Endothelial cell of umbilical vein (primary cell): ENCODE results near the gene NFKB1. TPM values are rescaled to one million over a fixed set of nuclear protein-coding genes. Genes with fewer than 3 reads are reported as not detected.

Experiments used
- BruUV-seq: library from RNA; stranded (reverse); fragments of 400-500 nt; replicated peaks from 2 replicates; lab custom pipeline; 2021; lab: Mats Ljungman, UMichigan
- CTCF ChIA-PET: fragments of 300-600, 350-600 bp; sonication (Branson Sonifier 250); formaldehyde crosslinking; loops from one replicate; lab custom pipeline; 2021; ENCODE audit warnings: antibody characterized with exemption, inconsistent platforms; lab: Charles Lee
- POLR2A ChIA-PET: fragments of 300-600, 350-600 bp; sonication (Branson Sonifier 250); formaldehyde crosslinking; loops from one replicate; lab custom pipeline; 2021; ENCODE audit warnings: antibody characterized with exemption, inconsistent platforms; lab: Charles Lee
- DNase-seq: peaks from one replicate; pipeline ENCODE4 v3.0.0-alpha.2; 2011; ENCODE audit warnings: low read depth, low spot score
- FAIRE-seq: peaks from 2 replicates; lab custom pipeline; 2011; peaks lifted over from hg19 to GRCh38; lab: Jason Lieb, UNC
- H2AFZ ChIP-seq: 2 replicates; pipeline ENCODE4 v1.6.0; 2012; ENCODE audit warnings: low read depth, low read length, control low read depth, inconsistent platforms
- H3K27ac ChIP-seq: 2 replicates; pipeline ENCODE4 v1.5.1; 2011; ENCODE audit warnings: low read depth, mild to moderate bottlenecking, control low read depth, low read length, moderate library complexity; ENCODE audit not compliant: insufficient read depth
- H3K27me3 ChIP-seq, 2 experiments: 2 replicates each; pipeline versions ENCODE4 v1.6.0 to v1.6.1; 2011; ENCODE audit warnings: low read length in 2 of 2, mixed read lengths in 1 of 2; ENCODE audit not compliant: control insufficient read depth in 2 of 2, insufficient read depth in 2 of 2
- H3K36me3 ChIP-seq, 2 experiments: 2 replicates in 1 of 2; 3 replicates in 1 of 2; pipeline ENCODE4 v1.5.1; 2011; ENCODE audit warnings: low read length in 2 of 2, mild to moderate bottlenecking in 1 of 2, moderate library complexity in 1 of 2; ENCODE audit not compliant: control insufficient read depth in 2 of 2, insufficient read depth in 2 of 2; ENCODE audit errors: extremely low read depth in 1 of 2
- H3K4me1 ChIP-seq: 3 replicates; pipeline ENCODE4 v1.5.1; 2011; ENCODE audit warnings: mild to moderate bottlenecking, low read length; ENCODE audit not compliant: control insufficient read depth, insufficient read depth; ENCODE audit errors: extremely low read depth
- H3K4me2 ChIP-seq: 2 replicates; pipeline ENCODE4 v1.6.1; 2011; ENCODE audit warnings: low read length, control low read depth, mixed read lengths; ENCODE audit not compliant: insufficient read depth
- H3K4me3 ChIP-seq, 3 experiments: fragments of 200-600 bp in 1 of 3; sonication (generic), shearing (Covaris generic) in 1 of 3; replicated peaks in 1 of 3; 2 replicates each; pipeline ENCODE4 v1.5.1; 2011 to 2016; ENCODE audit warnings: control low read depth in 3 of 3, low read length in 3 of 3, mild to moderate bottlenecking in 2 of 3, inconsistent platforms in 1 of 3, low read depth in 1 of 3, moderate library complexity in 1 of 3; ENCODE audit not compliant: insufficient read depth in 1 of 3
- H3K79me2 ChIP-seq: 2 replicates; pipeline ENCODE4 v1.6.0; 2012; ENCODE audit warnings: low read length, inconsistent platforms; ENCODE audit not compliant: control insufficient read depth, insufficient read depth
- H3K9ac ChIP-seq: replicated peaks from 2 replicates; pipeline ENCODE3; 2011; ENCODE audit warnings: low read length, control low read depth; ENCODE audit not compliant: insufficient read depth; ENCODE audit errors: extremely low read depth
- H3K9me1 ChIP-seq: replicated peaks from 3 replicates; pipeline ENCODE4 v1.6.0; 2011; ENCODE audit warnings: mild to moderate bottlenecking, low read length; ENCODE audit not compliant: control insufficient read depth, insufficient read depth; ENCODE audit errors: extremely low read depth
- H3K9me3 ChIP-seq: replicated peaks from 2 replicates; pipeline ENCODE4 v1.5.1; 2012; ENCODE audit warnings: low read length, inconsistent platforms; ENCODE audit not compliant: control insufficient read depth, insufficient read depth
- H4K20me1 ChIP-seq: replicated peaks from 2 replicates; pipeline ENCODE3; 2011; ENCODE audit warnings: mild to moderate bottlenecking, low read length; ENCODE audit not compliant: control insufficient read depth, insufficient read depth; ENCODE audit errors: extremely low read depth
- EZH2 ChIP-seq: IDR thresholded peaks from 2 replicates; pipeline ENCODE4 v1.6.1; 2012; ENCODE audit warnings: borderline replicate concordance, low read depth, mild to moderate bottlenecking, moderate library complexity, low read length, inconsistent platforms; ENCODE audit not compliant: severe bottlenecking
- FOS ChIP-seq: IDR thresholded peaks from 2 replicates; pipeline ENCODE4 v1.6.1; 2011; ENCODE audit warnings: mild to moderate bottlenecking, low read length, moderate library complexity, borderline replicate concordance; ENCODE audit not compliant: insufficient read depth
- GATA2 ChIP-seq: IDR thresholded peaks from 2 replicates; pipeline ENCODE4 v1.7.0; 2011; ENCODE audit warnings: low read depth, mild to moderate bottlenecking, moderate library complexity, mixed read lengths, low read length; ENCODE audit not compliant: insufficient read length, insufficient read depth
- JUN ChIP-seq: IDR thresholded peaks from 2 replicates; pipeline ENCODE4 v1.6.1; 2011; ENCODE audit warnings: borderline replicate concordance, low read depth; ENCODE audit not compliant: insufficient read length, insufficient read depth
- MYC ChIP-seq: IDR thresholded peaks from one replicate; pipeline ENCODE4 v1.6.1; 2011; ENCODE audit warnings: mild to moderate bottlenecking, low read depth, low read length
- POLR2A ChIP-seq: IDR thresholded peaks from 2 replicates; pipeline ENCODE4 v1.6.1; 2012; ENCODE audit warnings: low read depth, mild to moderate bottlenecking, control low read depth, low read length
- POLR2AphosphoS5 ChIP-seq: IDR thresholded peaks from 2 replicates; pipeline ENCODE4 v1.6.1; 2012; ENCODE audit warnings: low read depth, mild to moderate bottlenecking, control low read depth, low read length, moderate library complexity; ENCODE audit not compliant: insufficient read depth
- dilution Hi-C: fragments of 300-500 bp; cut with MboI; formaldehyde crosslinking; loops from one replicate; pipeline ENCODE4 v1.15.0; 2019; ENCODE audit warnings: low sequenced_read_pairs; ENCODE audit not compliant: extremely low pct_ligation_motif_present
- intact Hi-C: fragments of 100-400 bp; cut with micrococcal nuclease; formaldehyde crosslinking; loops from one replicate; pipeline ENCODE4 v1.10.0; 2022
- polyA plus RNA-seq, 4 experiments: library from polyadenylated mRNA; depleted of rRNA in 3 of 4; stranded (reverse) in 3 of 4; unstranded in 1 of 4; fragments of >200 nt; gene quantifications; 2 replicates each; pipeline versions ENCODE4 v1.2.1 to v1.2.3, GENCODE V29; 2011 to 2012; ENCODE audit warnings: missing spikeins in 1 of 4
- total RNA-seq: library from RNA; stranded (reverse); gene quantifications from 2 replicates; pipeline ENCODE4 v1.2.3, GENCODE V29; 2021
- TF ChIP-seq, protein P1 (sequence below), 2 donors: IDR thresholded peaks; 1 replicate in 1 of 2; 2 replicates in 1 of 2; pipeline ENCODE4 v1.5.1; 2011; ENCODE audit warnings: low read length in 2 of 2, mild to moderate bottlenecking in 2 of 2, moderate library complexity in 2 of 2, control low read depth in 1 of 2, inconsistent platforms in 1 of 2, low read depth in 1 of 2; ENCODE audit not compliant: insufficient read depth in 1 of 2; ENCODE audit errors: extremely low read depth in 1 of 2
- TF ChIP-seq, protein P2 (sequence below): IDR thresholded peaks from 2 replicates; pipeline ENCODE4 v1.6.1; 2011; ENCODE audit not compliant: insufficient read depth, insufficient read length

The NFKB1 gene
- total and polyA plus RNA-seq, 2 donors (not counting 3 experiments of a cell fraction or from before 2014, with no cell fraction given): 21.3 to 41.4 TPM

DNA sequence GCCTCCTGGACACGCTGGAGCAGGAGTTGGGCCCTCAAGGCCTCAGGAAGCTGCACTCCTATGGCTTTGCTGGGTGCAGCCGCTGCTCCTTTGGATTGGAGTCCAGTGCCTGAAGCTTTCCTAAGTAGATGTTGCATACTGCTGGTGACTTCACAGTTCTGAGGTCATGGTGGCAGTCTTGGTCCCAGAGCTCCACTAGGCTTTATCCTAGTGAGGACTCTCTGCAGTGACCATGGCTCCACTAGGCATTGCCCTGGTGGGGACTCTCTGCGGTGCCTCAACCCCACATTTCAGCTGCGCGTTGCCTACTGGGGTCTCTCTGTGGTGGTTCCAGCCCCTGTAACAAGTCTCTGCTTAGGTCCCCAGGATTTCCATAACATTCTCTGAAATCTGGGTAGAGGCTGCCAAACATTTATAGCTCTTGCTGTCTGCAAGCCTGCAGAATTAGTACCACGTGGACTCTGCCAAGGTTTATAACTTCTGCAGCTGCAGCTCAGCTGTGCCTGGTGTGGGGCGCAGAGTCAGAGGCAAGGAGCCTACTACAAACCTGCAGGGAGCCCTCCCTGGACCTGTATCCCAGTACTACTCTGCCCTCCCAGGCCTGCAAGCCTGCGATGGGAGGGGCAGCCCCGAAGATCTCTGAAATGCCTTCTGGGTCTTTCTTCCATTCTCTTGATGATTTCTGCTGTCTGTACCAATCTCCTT is 46.0 kb upstream of the NFKB1 start:
- H3K36me3 ChIP-seq: no peaks in the 10 kb centered on the region
- H3K4me3 ChIP-seq: no peak overlapping the region
- no peaks in the 10 kb centered on the region for H4K20me1 ChIP-seq
- no TSS peak for BruUV-seq
- TF ChIP-seq FOS (no peak), MYC (no peak), GATA2 (no peak), POLR2AphosphoS5 (no peak), POLR2A (no peak), EZH2 (no peak), JUN (no peak)
- TF ChIP-seq, protein P1, sequence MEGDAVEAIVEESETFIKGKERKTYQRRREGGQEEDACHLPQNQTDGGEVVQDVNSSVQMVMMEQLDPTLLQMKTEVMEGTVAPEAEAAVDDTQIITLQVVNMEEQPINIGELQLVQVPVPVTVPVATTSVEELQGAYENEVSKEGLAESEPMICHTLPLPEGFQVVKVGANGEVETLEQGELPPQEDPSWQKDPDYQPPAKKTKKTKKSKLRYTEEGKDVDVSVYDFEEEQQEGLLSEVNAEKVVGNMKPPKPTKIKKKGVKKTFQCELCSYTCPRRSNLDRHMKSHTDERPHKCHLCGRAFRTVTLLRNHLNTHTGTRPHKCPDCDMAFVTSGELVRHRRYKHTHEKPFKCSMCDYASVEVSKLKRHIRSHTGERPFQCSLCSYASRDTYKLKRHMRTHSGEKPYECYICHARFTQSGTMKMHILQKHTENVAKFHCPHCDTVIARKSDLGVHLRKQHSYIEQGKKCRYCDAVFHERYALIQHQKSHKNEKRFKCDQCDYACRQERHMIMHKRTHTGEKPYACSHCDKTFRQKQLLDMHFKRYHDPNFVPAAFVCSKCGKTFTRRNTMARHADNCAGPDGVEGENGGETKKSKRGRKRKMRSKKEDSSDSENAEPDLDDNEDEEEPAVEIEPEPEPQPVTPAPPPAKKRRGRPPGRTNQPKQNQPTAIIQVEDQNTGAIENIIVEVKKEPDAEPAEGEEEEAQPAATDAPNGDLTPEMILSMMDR (IDR thresholded peaks at IDR 0.05; ENCODE audit: extremely low read depth in 1 of 2, insufficient read depth in 1 of 2, low read depth in 1 of 2, low read length in 2 of 2): no peak
- TF ChIP-seq, protein P2, sequence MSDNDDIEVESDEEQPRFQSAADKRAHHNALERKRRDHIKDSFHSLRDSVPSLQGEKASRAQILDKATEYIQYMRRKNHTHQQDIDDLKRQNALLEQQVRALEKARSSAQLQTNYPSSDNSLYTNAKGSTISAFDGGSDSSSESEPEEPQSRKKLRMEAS: no peak
- POLR2A ChIA-PET: no interaction called here
- peaks cover 0 to 6% of the 10 kb centered on the region in 2 experiments for H3K27me3 ChIP-seq
- no peaks in the 10 kb centered on the region for H3K9me3 ChIP-seq
- intact Hi-C loops (no loop called here), dilution Hi-C loops (no loop called here)
- H3K4me1 ChIP-seq: no peaks in the 10 kb centered on the region
- CTCF ChIA-PET: interaction anchor here (1.3 to 1.8 kb wide), 2 partner anchors 24 to 636 kb away, joined by 6 to 9 read pairs; no protein-coding TSS in a partner anchor
- H2AFZ ChIP-seq: no peak overlapping the region
- DNase-seq: no peak
- no peak overlapping the region for H3K9ac ChIP-seq
- H3K4me2 ChIP-seq: no peak overlapping the region
- no peaks in the 10 kb centered on the region for H3K9me1 ChIP-seq
- H3K79me2 ChIP-seq: no peaks in the 10 kb centered on the region
- FAIRE-seq: no peak
- H3K27ac ChIP-seq: no peak overlapping the region
